ENCODE results near the gene NUDT13. TPM values are rescaled to one million over a fixed set of nuclear protein-coding genes. Genes with fewer than 3 reads are reported as not detected.

NUDT13 gene
- total and polyA plus RNA-seq, 9 of the 15 experiments (the other 6 are each of a cell fraction or from before 2014, with no cell fraction given), result 4.7 to 11.1 (median 5.6) TPM

DNA sequence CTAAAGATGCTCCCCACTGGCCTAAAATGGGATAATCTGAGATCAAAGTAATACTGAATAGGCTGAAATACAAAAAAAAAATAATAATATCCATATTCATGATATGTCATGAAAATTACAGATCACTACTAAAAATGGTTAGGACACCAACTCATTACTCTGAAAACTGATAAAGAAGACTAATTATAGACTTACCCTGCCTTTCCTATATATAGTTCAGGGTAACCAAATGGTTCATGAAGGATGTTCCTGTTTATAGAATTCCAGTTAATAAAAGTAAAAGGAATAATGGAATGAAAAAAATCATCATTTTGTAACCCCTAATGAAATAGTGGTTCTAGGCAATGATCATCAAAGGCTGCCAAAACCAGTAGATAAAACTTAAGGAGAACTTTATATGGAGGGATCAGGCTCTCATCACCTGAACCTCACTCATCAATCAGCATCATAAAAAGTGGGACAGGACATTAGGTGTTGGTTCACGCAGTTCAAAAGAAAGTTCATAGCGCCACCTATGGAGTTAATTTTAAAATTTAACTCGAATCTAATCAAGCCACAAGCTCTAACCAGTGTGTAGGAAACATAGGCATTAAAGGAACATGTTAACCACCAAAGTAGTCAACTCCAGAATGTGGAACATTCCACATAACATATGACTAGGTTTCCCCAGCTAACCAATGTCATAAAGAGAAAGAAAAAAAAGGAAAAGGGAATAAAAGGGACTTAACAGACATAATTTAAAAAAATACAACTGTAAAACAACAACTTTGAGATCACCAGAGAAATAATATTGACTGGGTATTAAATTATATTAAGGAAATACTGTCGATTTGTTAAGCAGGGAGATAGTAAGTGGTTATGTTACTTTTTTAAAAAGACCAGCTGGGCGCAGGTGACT is 49.3 kb upstream of the NUDT13 start (continued):
- TF ChIP-seq ZNF318 (IDR thresholded peaks at IDR 0.05; ENCODE audit: borderline replicate concordance in 1 of 2, low read depth in 1 of 2) (peak in 1 of 2 experiments; percentile 23; a peak in 1 of 4 replicates), XRCC4 (IDR thresholded peaks at IDR 0.05; ENCODE audit: extremely low read depth, insufficient read depth, insufficient read length) (no peak), COPS2 (conservative IDR thresholded peaks at IDR 0.05) (no peak), ZZZ3 (IDR thresholded peaks at IDR 0.05) (peak; percentile 71; the same call in 1 of the 2 replicates), ZNF778 (CRISPR knock-in tag; IDR thresholded peaks at IDR 0.05) (no peak), KHSRP (IDR thresholded peaks at IDR 0.05) (no peak), ZNF311 (CRISPR knock-in tag; IDR thresholded peaks at IDR 0.05) (no peak), ZNF174 (CRISPR knock-in tag; IDR thresholded peaks at IDR 0.05) (no peak), ZNF436 (CRISPR knock-in tag; IDR thresholded peaks at IDR 0.05) (no peak)
- TF ChIP-seq, protein P1, sequence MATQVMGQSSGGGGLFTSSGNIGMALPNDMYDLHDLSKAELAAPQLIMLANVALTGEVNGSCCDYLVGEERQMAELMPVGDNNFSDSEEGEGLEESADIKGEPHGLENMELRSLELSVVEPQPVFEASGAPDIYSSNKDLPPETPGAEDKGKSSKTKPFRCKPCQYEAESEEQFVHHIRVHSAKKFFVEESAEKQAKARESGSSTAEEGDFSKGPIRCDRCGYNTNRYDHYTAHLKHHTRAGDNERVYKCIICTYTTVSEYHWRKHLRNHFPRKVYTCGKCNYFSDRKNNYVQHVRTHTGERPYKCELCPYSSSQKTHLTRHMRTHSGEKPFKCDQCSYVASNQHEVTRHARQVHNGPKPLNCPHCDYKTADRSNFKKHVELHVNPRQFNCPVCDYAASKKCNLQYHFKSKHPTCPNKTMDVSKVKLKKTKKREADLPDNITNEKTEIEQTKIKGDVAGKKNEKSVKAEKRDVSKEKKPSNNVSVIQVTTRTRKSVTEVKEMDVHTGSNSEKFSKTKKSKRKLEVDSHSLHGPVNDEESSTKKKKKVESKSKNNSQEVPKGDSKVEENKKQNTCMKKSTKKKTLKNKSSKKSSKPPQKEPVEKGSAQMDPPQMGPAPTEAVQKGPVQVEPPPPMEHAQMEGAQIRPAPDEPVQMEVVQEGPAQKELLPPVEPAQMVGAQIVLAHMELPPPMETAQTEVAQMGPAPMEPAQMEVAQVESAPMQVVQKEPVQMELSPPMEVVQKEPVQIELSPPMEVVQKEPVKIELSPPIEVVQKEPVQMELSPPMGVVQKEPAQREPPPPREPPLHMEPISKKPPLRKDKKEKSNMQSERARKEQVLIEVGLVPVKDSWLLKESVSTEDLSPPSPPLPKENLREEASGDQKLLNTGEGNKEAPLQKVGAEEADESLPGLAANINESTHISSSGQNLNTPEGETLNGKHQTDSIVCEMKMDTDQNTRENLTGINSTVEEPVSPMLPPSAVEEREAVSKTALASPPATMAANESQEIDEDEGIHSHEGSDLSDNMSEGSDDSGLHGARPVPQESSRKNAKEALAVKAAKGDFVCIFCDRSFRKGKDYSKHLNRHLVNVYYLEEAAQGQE (IDR thresholded peaks at IDR 0.05; ENCODE audit: borderline replicate concordance), result peak; percentile 31; the same call in 1 of the 2 replicates
- TF ChIP-seq, protein P1 (CRISPR knock-in tag; IDR thresholded peaks at IDR 0.05; ENCODE audit: low read depth), result no peak

All from K562 (cell line).